Activated T-cell treated with anti-CD3 and anti-CD28 coated beads, Interleukin-2, amount 50 U/mL, for 72 hours (primary cell): ENCODE measurements around the gene SDK1. TPM values are rescaled to one million over a fixed set of nuclear protein-coding genes. Genes with fewer than 3 reads are reported as not detected.

ENCODE experiments used
- ATAC-seq, 2 donors: fragments of 150-1000 bp; cut with Tn5 transposase; replicated peaks in 1 of 2; 2 replicates each; pipeline ENCODE4 v1.10.0; 2021; ENCODE audit warnings: moderate library complexity in 2 of 2, mild to moderate bottlenecking in 1 of 2
- DNase-seq, 2 donors: peaks; one replicate each; pipeline ENCODE4 v3.0.0; 2021 to 2022; ENCODE audit warnings: mixed read lengths in 1 of 2
- H3K27ac Mint-ChIP-seq: one replicate; pipeline ENCODE4 v1.8.0; 2022; ENCODE audit warnings: mild to moderate bottlenecking, moderate library complexity, mixed read lengths
- H3K27me3 Mint-ChIP-seq: one replicate; pipeline ENCODE4 v1.8.0; 2022; ENCODE audit warnings: low read depth, mixed read lengths
- H3K36me3 Mint-ChIP-seq, 2 donors: one replicate each; pipeline ENCODE4 v1.8.0; 2022; ENCODE audit warnings: mixed read lengths in 2 of 2, mild to moderate bottlenecking in 1 of 2; ENCODE audit not compliant: insufficient read depth in 2 of 2
- H3K4me1 Mint-ChIP-seq: one replicate; pipeline ENCODE4 v1.8.0; 2022; ENCODE audit warnings: low read depth, mixed read lengths
- H3K4me3 Mint-ChIP-seq, 2 donors: one replicate each; pipeline ENCODE4 v1.8.0; 2022; ENCODE audit warnings: mild to moderate bottlenecking in 2 of 2, mixed read lengths in 2 of 2, moderate library complexity in 2 of 2
- H3K9me3 Mint-ChIP-seq, 2 donors: one replicate each; pipeline ENCODE4 v1.8.0; 2022; ENCODE audit warnings: mixed read lengths in 2 of 2
- total RNA-seq, 2 donors: library from RNA; stranded (reverse); gene quantifications; one replicate each; pipeline ENCODE4 v1.2.3, GENCODE V29; 2022

SDK1 gene
- total RNA-seq, 2 donors from 2014 or later: 6.1 to 6.3 TPM

DNA sequence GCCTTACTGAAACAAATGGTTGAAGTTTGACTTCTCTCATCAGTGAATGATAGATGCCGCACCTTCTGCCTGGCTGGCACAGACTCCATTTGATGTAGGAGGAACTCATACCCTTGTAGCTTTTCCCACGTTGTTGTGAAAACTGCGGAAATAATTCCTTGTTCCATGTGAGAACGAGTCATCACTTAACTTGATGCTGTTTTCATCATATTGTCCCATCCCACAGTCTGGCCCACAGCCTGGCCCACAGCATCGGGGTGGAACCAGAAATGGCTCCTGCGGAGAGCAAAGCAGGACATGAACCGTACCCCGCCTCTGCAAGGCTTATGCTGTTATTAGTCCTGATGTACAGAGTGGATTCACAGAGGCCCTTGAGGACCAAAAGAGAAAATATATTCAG, 587.0 kb downstream of the SDK1 start:
- no peaks in the 10 kb centered on the region for H3K27me3 Mint-ChIP-seq
- no peak overlapping the region for H3K27ac Mint-ChIP-seq
- no peaks in the 10 kb centered on the region for H3K9me3 Mint-ChIP-seq
- ATAC-seq (no peak), DNase-seq (no peak)
- no peaks in the 10 kb centered on the region for H3K36me3 Mint-ChIP-seq
- no peaks in the 10 kb centered on the region for H3K4me1 Mint-ChIP-seq
- no peak overlapping the region for H3K4me3 Mint-ChIP-seq

DNA sequence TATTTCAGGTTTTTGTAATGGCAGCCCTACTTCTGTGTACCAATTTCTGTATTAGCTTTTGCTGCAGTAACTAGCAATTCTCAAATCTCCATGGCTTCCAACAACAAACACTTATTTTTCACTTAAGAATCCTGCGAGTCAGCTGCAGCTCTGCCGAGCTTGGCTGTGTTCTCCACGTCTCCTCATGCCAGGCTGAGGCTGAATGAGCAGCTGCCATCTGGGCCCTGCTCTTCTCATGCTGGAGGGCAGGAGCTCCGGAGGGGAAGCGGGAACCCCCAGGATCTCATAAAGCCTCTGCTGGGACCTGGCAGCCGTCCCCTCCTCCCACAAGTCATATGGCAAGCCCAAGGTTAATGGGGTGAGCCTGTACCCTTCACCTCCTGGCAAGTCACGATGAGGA, 591.1 kb downstream of the SDK1 start:
- no peaks in the 10 kb centered on the region for H3K27me3 Mint-ChIP-seq
- H3K36me3 Mint-ChIP-seq: no peaks in the 10 kb centered on the region
- no peak overlapping the region for H3K4me3 Mint-ChIP-seq

GRCh38 chr7:3892686-3893085, 591.6 kb downstream of the SDK1 start:
- H3K36me3 Mint-ChIP-seq: no peaks in the 10 kb centered on the region
- H3K27ac Mint-ChIP-seq: no peak overlapping the region
- no peak for DNase-seq
- H3K4me3 Mint-ChIP-seq: no peak overlapping the region
- no peak for ATAC-seq
- H3K4me1 Mint-ChIP-seq: peaks cover 8% of the 10 kb centered on the region
- H3K9me3 Mint-ChIP-seq: no peaks in the 10 kb centered on the region
- H3K27me3 Mint-ChIP-seq: no peaks in the 10 kb centered on the region

More for the DNA sequence above, 591.1 kb downstream of the SDK1 start:
- no peak for DNase-seq
- Mint-ChIP-seq H3K4me1 (peaks cover 2% of the 10 kb centered on the region), H3K27ac (no peak overlapping the region), H3K9me3 (no peaks in the 10 kb centered on the region)
- ATAC-seq: no peak

DNA sequence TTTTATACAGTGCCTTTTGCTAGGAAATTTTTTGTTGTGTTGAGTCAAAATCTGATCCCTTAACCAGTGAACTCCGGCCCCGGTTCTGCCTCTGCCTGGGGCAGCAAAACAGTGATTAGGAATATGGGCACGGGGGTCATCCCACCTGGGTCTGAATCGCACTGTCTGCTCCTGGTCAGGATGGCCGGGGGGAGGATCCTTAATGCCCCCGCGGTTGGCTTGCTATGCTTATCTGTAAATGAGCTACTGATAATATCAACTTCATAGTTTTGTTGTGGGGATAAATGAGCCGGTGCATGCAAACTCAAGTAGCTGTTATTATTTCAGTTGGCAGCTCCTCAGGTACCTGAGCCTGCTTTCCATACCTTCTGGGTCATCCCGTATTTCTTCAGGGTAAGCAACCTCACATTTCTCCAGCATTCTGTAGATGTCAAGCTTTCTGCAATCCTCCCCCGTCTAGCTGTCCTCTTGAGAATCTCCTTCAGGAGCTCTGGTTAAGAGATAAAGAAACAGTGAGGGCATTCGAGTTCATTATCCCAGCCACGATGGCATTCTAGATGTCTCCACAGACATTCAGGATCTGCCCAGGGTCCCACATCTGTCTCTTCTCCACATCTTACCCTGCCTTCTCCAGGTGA, 592.2 kb downstream of the SDK1 start:
- Mint-ChIP-seq H3K36me3 (no peaks in the 10 kb centered on the region), H3K4me1 (peaks cover 11% of the 10 kb centered on the region), H3K27me3 (no peaks in the 10 kb centered on the region), H3K4me3 (no peak overlapping the region), H3K27ac (no peak overlapping the region), H3K9me3 (no peaks in the 10 kb centered on the region)
- ATAC-seq (no peak), DNase-seq (no peak)

- no peak overlapping the region for H3K27ac Mint-ChIP-seq
- H3K36me3 Mint-ChIP-seq: no peaks in the 10 kb centered on the region
- peaks cover 11% of the 10 kb centered on the region for H3K4me1 Mint-ChIP-seq
- H3K4me3 Mint-ChIP-seq: no peak overlapping the region
- ATAC-seq (no peak), DNase-seq (no peak)
- H3K27me3 Mint-ChIP-seq: no peaks in the 10 kb centered on the region
- no peaks in the 10 kb centered on the region for H3K9me3 Mint-ChIP-seq
Measured at GRCh38 chr7:3893789-3894153, 592.7 kb downstream of the SDK1 start.

GRCh38 chr7:3895341-3896116, 594.5 kb downstream of the SDK1 start:
- Mint-ChIP-seq H3K27ac (no peak overlapping the region), H3K4me1 (peaks cover 11% of the 10 kb centered on the region), H3K4me3 (no peak overlapping the region), H3K27me3 (no peaks in the 10 kb centered on the region), H3K9me3 (no peaks in the 10 kb centered on the region), H3K36me3 (no peaks in the 10 kb centered on the region)
- DNase-seq (no peak), ATAC-seq (no peak)

DNA sequence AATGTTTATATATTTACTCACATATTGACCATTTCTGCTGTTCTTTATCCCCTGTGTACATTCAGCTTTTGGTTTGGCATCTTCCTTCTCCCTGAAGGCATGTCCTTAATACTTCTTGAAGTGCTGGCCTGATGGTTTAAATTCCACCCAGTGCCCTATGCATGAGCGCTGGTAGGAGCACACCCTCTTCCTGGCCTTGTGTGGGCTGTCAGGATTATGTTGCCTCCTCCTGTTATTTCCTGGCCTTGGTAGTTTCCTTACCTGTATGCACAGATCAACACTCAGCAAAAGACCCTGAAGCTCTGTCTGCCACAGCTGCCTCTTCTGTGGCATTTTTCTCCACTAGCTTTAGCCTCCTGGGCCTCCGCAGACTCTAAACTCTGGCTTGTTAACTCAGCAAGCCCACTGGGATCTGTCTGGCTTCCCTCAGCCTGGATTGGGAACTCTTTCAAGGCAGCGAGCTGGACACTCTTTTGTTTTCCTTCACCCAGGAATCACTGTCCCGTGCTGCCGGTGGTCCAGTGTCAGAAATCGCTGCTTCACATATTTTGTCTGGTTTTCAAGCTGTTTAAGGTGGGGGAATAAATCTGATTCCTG, 595.2 kb downstream of the SDK1 start:
- no peak for ATAC-seq
- no peaks in the 10 kb centered on the region for H3K36me3 Mint-ChIP-seq
- no peak overlapping the region for H3K4me3 Mint-ChIP-seq
- no peaks in the 10 kb centered on the region for H3K9me3 Mint-ChIP-seq
- H3K4me1 Mint-ChIP-seq: peaks cover 11% of the 10 kb centered on the region
- no peaks in the 10 kb centered on the region for H3K27me3 Mint-ChIP-seq
- H3K27ac Mint-ChIP-seq: no peak overlapping the region
- no peak for DNase-seq

GRCh38 chr7:3897430-3898372, 596.6 kb downstream of the SDK1 start:
- Mint-ChIP-seq H3K27me3 (peaks cover 6% of the 10 kb centered on the region), H3K27ac (peak overlapping the region; percentile 13), H3K36me3 (no peaks in the 10 kb centered on the region), H3K4me1 (peaks cover 11% of the 10 kb centered on the region), H3K9me3 (no peaks in the 10 kb centered on the region), H3K4me3 (no peak overlapping the region)
- peak; percentile 47 for DNase-seq
- ATAC-seq: peak; percentile 45 to 57

GRCh38 chr7:3899559-3899991, 598.5 kb downstream of the SDK1 start:
- H3K27ac Mint-ChIP-seq: no peak overlapping the region
- peaks cover 6% of the 10 kb centered on the region for H3K27me3 Mint-ChIP-seq
- no peak for ATAC-seq
- no peaks in the 10 kb centered on the region for H3K36me3 Mint-ChIP-seq
- H3K9me3 Mint-ChIP-seq: no peaks in the 10 kb centered on the region
- no peak for DNase-seq
- H3K4me1 Mint-ChIP-seq: peaks cover 11% of the 10 kb centered on the region
- no peak overlapping the region for H3K4me3 Mint-ChIP-seq

DNA sequence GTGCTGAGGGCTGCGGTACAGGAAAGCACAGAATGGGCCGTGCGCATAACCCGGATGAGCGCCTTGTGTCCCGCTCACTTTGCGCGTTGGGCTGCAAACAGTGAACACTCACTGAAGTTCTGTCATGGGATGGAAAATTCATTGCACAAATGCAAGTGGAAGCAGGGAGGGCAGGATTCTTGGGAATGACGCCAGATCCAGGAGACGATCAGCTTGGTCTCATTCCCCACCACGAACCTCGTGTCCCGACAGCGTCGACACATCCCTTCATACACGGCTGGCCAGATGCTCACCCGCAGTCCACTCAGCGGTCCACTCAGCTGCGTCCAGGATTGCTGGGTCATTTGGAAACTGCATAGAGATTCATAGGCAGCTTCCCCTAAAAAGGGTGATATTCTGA, 607.1 kb downstream of the SDK1 start:
- no peak overlapping the region for H3K27ac Mint-ChIP-seq
- H3K36me3 Mint-ChIP-seq: no peaks in the 10 kb centered on the region
- H3K4me3 Mint-ChIP-seq: no peak overlapping the region
- no peaks in the 10 kb centered on the region for H3K27me3 Mint-ChIP-seq
- no peak for DNase-seq
- no peak for ATAC-seq
- no peaks in the 10 kb centered on the region for H3K9me3 Mint-ChIP-seq
- H3K4me1 Mint-ChIP-seq: peaks cover 9% of the 10 kb centered on the region

DNA sequence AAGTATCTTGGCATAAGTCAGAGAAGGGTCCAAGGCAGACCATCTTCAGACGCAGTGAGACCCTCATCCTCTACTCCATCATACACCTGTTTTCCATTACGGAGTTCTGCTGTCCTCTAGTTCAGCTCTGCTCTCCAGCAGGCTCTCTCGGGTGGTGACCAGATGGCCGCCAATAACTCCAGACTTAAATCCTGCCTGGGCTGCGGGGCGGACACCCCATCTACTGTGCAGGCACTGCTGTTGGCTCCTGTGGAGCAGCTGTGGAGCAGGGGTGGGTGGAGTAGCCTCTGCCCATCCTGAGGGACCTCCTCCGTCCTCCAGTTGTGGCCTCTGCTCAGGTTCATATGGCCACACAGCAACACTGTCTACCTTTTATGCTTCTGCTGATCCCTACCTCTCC, 608.1 kb downstream of the SDK1 start:
- DNase-seq: no peak
- no peak for ATAC-seq
- Mint-ChIP-seq H3K36me3 (peaks cover 0 to 1% of the 10 kb centered on the region in 2 donors), H3K9me3 (no peaks in the 10 kb centered on the region), H3K4me1 (peaks cover 9% of the 10 kb centered on the region), H3K4me3 (no peak overlapping the region), H3K27me3 (no peaks in the 10 kb centered on the region), H3K27ac (no peak overlapping the region)

DNA sequence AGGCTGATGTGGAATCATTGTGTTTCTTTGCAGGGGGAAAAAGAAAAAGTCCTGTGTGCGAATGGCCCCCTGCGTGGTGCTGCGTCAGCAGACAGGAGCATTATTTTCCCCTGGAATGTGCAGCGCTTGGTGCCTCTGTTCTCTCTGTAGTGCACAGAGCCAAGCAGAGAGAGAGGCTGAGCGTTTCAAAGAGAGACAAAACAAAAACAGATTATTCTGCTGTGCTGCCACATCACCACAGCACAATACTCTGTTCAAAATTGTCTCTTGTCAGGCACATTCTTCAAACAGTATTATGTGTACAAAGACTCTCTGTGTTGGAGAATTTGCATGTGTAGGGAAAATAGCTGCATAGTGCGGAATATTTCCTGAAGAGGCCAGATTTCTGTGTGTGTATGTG, 609.0 kb downstream of the SDK1 start:
- peaks cover 0 to 2% of the 10 kb centered on the region in 2 donors for H3K36me3 Mint-ChIP-seq
- DNase-seq (no peak), ATAC-seq (no peak)
- no peak overlapping the region for H3K4me3 Mint-ChIP-seq
- no peaks in the 10 kb centered on the region for H3K27me3 Mint-ChIP-seq
- no peak overlapping the region for H3K27ac Mint-ChIP-seq
- H3K4me1 Mint-ChIP-seq: peaks cover 9% of the 10 kb centered on the region
- H3K9me3 Mint-ChIP-seq: no peaks in the 10 kb centered on the region

DNA sequence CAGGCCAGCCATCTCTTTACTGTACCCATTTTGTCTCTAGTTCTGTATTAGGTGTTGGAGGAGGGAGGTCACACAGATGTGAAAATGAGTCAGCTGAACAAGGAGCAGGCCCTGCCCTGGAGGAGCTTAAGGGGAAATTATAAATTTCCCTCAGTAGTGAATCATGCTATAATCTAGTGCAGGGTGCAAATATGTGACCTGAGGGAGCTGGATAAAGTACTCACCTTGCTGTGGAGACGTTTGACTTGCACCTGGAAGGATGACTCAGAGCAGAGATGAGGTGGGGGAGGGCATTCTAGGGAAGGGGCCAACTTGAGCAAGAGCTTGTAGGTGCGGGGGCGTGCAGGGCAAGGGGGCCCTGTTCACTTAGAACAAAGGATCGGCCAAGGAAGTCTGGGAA, 610.6 kb downstream of the SDK1 start:
- peak in 1 of 2 donors; percentile 32 for ATAC-seq
- H3K27ac Mint-ChIP-seq: no peak overlapping the region

More for the DNA sequence above, 610.6 kb downstream of the SDK1 start:
- Mint-ChIP-seq H3K4me1 (peaks cover 9% of the 10 kb centered on the region), H3K27me3 (no peaks in the 10 kb centered on the region), H3K9me3 (no peaks in the 10 kb centered on the region), H3K36me3 (peaks cover 0 to 2% of the 10 kb centered on the region in 2 donors), H3K4me3 (no peak overlapping the region)
- DNase-seq: no peak
